ENCODE results near the gene ATF1.

ATF1 gene

GRCh38 chr12:50824914-50825313, 61.0 kb downstream of the ATF1 start:
- no peak overlapping the region for H2BK15ac ChIP-seq (ENCODE audit: low read depth, poor library complexity, severe bottlenecking)
- H3K9me3 ChIP-seq (ENCODE audit: control insufficient read depth, low read length) = no peaks in the 10 kb centered on the region
- no peak overlapping the region for H3K23ac ChIP-seq (ENCODE audit: low read length in 2 of 2)
- no peak overlapping the region for H3K18ac ChIP-seq (ENCODE audit: low read depth in 1 of 2, low read length in 2 of 2)
- H2BK120ac ChIP-seq (ENCODE audit: low read depth, low read length) = no peak overlapping the region
- no peak overlapping the region for H2BK12ac ChIP-seq (ENCODE audit: low read length in 2 of 2)
- H3K14ac ChIP-seq (ENCODE audit: low read length in 2 of 2) = no peak overlapping the region
- WGBS = 65% methylated on average over 3 of the region's 4 CpGs
- no peak overlapping the region for H4K91ac ChIP-seq (ENCODE audit: low read length)
- H3K9ac ChIP-seq (ENCODE audit: low read length) = peak overlapping the region; percentile 71
- DNase-seq = no peak
- peaks cover 4 to 12% of the 10 kb centered on the region in 2 experiments for H3K36me3 ChIP-seq (ENCODE audit: control insufficient read depth in 1 of 2, insufficient read depth in 2 of 2, low read depth in 1 of 2, low read length in 2 of 2)
- no peak overlapping the region for H2AFZ ChIP-seq (ENCODE audit: low read depth, low read length)
- no peaks in the 10 kb centered on the region for H3K79me1 ChIP-seq (replicated peaks; ENCODE audit: low read length, poor library complexity, severe bottlenecking)
- no peaks in the 10 kb centered on the region for H3K27me3 ChIP-seq (ENCODE audit: control insufficient read depth in 1 of 2, insufficient read depth in 1 of 2, low read length in 2 of 2)
- no peak overlapping the region for H2BK5ac ChIP-seq (ENCODE audit: low read depth, low read length, poor library complexity, severe bottlenecking)
- H3K4me3 ChIP-seq (ENCODE audit: insufficient read depth in 1 of 2, low read depth in 1 of 2, low read length in 2 of 2) = no peak overlapping the region
- no peak overlapping the region for H3K4ac ChIP-seq (ENCODE audit: low read depth in 1 of 2, low read length in 2 of 2)
- H3K4me1 ChIP-seq (ENCODE audit: control insufficient read depth, insufficient read depth, low read depth, low read length) = peaks cover 1% of the 10 kb centered on the region
- H2AK5ac ChIP-seq (ENCODE audit: low read length, severe bottlenecking) = no peak overlapping the region
- no peak overlapping the region for H4K8ac ChIP-seq (ENCODE audit: low read length)
- no peak overlapping the region for H3K4me2 ChIP-seq (ENCODE audit: low read length, poor library complexity, severe bottlenecking)
- H3K27ac ChIP-seq (ENCODE audit: low read length, poor library complexity, severe bottlenecking) = no peak overlapping the region

DNA sequence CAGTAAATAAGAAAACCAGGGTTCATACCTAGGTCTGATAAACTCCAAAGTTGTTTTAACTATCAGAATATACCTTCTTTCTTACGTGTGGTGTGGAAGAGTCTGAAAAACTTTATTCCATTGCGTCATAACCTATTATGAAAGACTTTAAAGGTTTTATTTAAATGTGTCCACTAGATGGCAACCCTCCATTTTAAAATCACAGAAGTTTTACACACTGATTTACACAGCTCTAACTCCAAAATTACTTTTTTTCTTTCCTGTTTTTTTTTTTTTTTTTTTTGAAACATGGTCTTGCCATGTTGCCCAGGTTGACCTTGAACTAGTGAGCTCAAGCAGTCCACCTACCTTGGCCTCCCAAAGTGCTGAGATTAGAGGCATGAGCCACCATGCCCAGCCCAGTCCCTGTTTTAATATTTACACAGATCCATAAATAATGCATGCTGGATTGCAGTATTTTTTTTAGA, 61.5 kb downstream of the ATF1 start:
- Histone ChIP-seq H2BK5ac (ENCODE audit: low read depth, low read length, poor library complexity, severe bottlenecking) (no peak overlapping the region), H3K9me3 (ENCODE audit: control insufficient read depth, low read length) (no peaks in the 10 kb centered on the region), H4K8ac (ENCODE audit: low read length) (no peak overlapping the region), H3K18ac (ENCODE audit: low read depth in 1 of 2, low read length in 2 of 2) (no peak overlapping the region), H3K9ac (ENCODE audit: low read length) (peak overlapping the region; percentile 71), H3K4me1 (ENCODE audit: control insufficient read depth, insufficient read depth, low read depth, low read length) (peaks cover 1% of the 10 kb centered on the region), H3K14ac (ENCODE audit: low read length in 2 of 2) (no peak overlapping the region), H2AK5ac (ENCODE audit: low read length, severe bottlenecking) (no peak overlapping the region), H3K36me3 (ENCODE audit: control insufficient read depth in 1 of 2, insufficient read depth in 2 of 2, low read depth in 1 of 2, low read length in 2 of 2) (peaks cover 4 to 8% of the 10 kb centered on the region in 2 experiments), H3K79me1 (replicated peaks; ENCODE audit: low read length, poor library complexity, severe bottlenecking) (no peaks in the 10 kb centered on the region), H3K4me3 (ENCODE audit: insufficient read depth in 1 of 2, low read depth in 1 of 2, low read length in 2 of 2) (no peak overlapping the region), H3K4me2 (ENCODE audit: low read length, poor library complexity, severe bottlenecking) (no peak overlapping the region), H2BK15ac (ENCODE audit: low read depth, poor library complexity, severe bottlenecking) (no peak overlapping the region), H3K4ac (ENCODE audit: low read depth in 1 of 2, low read length in 2 of 2) (no peak overlapping the region), H2BK120ac (ENCODE audit: low read depth, low read length) (no peak overlapping the region), H3K27ac (ENCODE audit: low read length, poor library complexity, severe bottlenecking) (no peak overlapping the region), H2AFZ (ENCODE audit: low read depth, low read length) (no peak overlapping the region), H3K27me3 (ENCODE audit: control insufficient read depth in 1 of 2, insufficient read depth in 1 of 2, low read length in 2 of 2) (no peaks in the 10 kb centered on the region), H2BK12ac (ENCODE audit: low read length in 2 of 2) (no peak overlapping the region), H3K23ac (ENCODE audit: low read length in 2 of 2) (no peak overlapping the region), H4K91ac (ENCODE audit: low read length) (no peak overlapping the region)
- DNase-seq = peak; percentile 82
- 50% methylated on average over 1 of the region's 2 CpGs for WGBS

- Histone ChIP-seq H3K9ac (ENCODE audit: low read length) (no peak overlapping the region), H3K27me3 (ENCODE audit: control insufficient read depth in 1 of 2, insufficient read depth in 1 of 2, low read length in 2 of 2) (no peaks in the 10 kb centered on the region), H3K4me3 (ENCODE audit: insufficient read depth in 1 of 2, low read depth in 1 of 2, low read length in 2 of 2) (no peak overlapping the region), H2BK5ac (ENCODE audit: low read depth, low read length, poor library complexity, severe bottlenecking) (no peak overlapping the region), H3K4ac (ENCODE audit: low read depth in 1 of 2, low read length in 2 of 2) (no peak overlapping the region), H3K36me3 (ENCODE audit: control insufficient read depth in 1 of 2, insufficient read depth in 2 of 2, low read depth in 1 of 2, low read length in 2 of 2) (no peaks in the 10 kb centered on the region), H2BK15ac (ENCODE audit: low read depth, poor library complexity, severe bottlenecking) (no peak overlapping the region), H3K79me1 (replicated peaks; ENCODE audit: low read length, poor library complexity, severe bottlenecking) (no peaks in the 10 kb centered on the region), H2AK5ac (ENCODE audit: low read length, severe bottlenecking) (no peak overlapping the region), H4K91ac (ENCODE audit: low read length) (no peak overlapping the region), H3K4me2 (ENCODE audit: low read length, poor library complexity, severe bottlenecking) (no peak overlapping the region), H3K27ac (ENCODE audit: low read length, poor library complexity, severe bottlenecking) (no peak overlapping the region), H4K8ac (ENCODE audit: low read length) (no peak overlapping the region), H2AFZ (ENCODE audit: low read depth, low read length) (no peak overlapping the region), H3K4me1 (ENCODE audit: control insufficient read depth, insufficient read depth, low read depth, low read length) (peaks cover 1% of the 10 kb centered on the region), H2BK120ac (ENCODE audit: low read depth, low read length) (no peak overlapping the region), H3K23ac (ENCODE audit: low read length in 2 of 2) (no peak overlapping the region), H3K14ac (ENCODE audit: low read length in 2 of 2) (no peak overlapping the region), H3K18ac (ENCODE audit: low read depth in 1 of 2, low read length in 2 of 2) (no peak overlapping the region), H2BK12ac (ENCODE audit: low read length in 2 of 2) (no peak overlapping the region), H3K9me3 (ENCODE audit: control insufficient read depth, low read length) (no peaks in the 10 kb centered on the region)
- DNase-seq = no peak
- 100% methylated on average over 1 of the region's 1 CpG for WGBS
Observed at GRCh38 chr12:50828121-50828520, 64.2 kb downstream of the ATF1 start.

GRCh38 chr12:50828886-50829285, 65.0 kb downstream of the ATF1 start:
- peaks cover 1% of the 10 kb centered on the region for H3K4me1 ChIP-seq (ENCODE audit: control insufficient read depth, insufficient read depth, low read depth, low read length)
- H3K4ac ChIP-seq (ENCODE audit: low read depth in 1 of 2, low read length in 2 of 2) = no peak overlapping the region
- no peak overlapping the region for H3K23ac ChIP-seq (ENCODE audit: low read length in 2 of 2)
- no peaks in the 10 kb centered on the region for H3K79me1 ChIP-seq (replicated peaks; ENCODE audit: low read length, poor library complexity, severe bottlenecking)
- no peak overlapping the region for H2BK15ac ChIP-seq (ENCODE audit: low read depth, poor library complexity, severe bottlenecking)
- DNase-seq = no peak
- no peak overlapping the region for H3K9ac ChIP-seq (ENCODE audit: low read length)
- no peaks in the 10 kb centered on the region for H3K27me3 ChIP-seq (ENCODE audit: control insufficient read depth in 1 of 2, insufficient read depth in 1 of 2, low read length in 2 of 2)
- no peak overlapping the region for H2BK12ac ChIP-seq (ENCODE audit: low read length in 2 of 2)
- H2BK120ac ChIP-seq (ENCODE audit: low read depth, low read length) = no peak overlapping the region
- H3K36me3 ChIP-seq (ENCODE audit: control insufficient read depth in 1 of 2, insufficient read depth in 2 of 2, low read depth in 1 of 2, low read length in 2 of 2) = no peaks in the 10 kb centered on the region
- H2AFZ ChIP-seq (ENCODE audit: low read depth, low read length) = no peak overlapping the region
- no peak overlapping the region for H3K27ac ChIP-seq (ENCODE audit: low read length, poor library complexity, severe bottlenecking)
- no peak overlapping the region for H4K8ac ChIP-seq (ENCODE audit: low read length)
- no peak overlapping the region for H3K18ac ChIP-seq (ENCODE audit: low read depth in 1 of 2, low read length in 2 of 2)
- WGBS = 100% methylated on average over 1 of the region's 2 CpGs
- no peak overlapping the region for H2BK5ac ChIP-seq (ENCODE audit: low read depth, low read length, poor library complexity, severe bottlenecking)
- H4K91ac ChIP-seq (ENCODE audit: low read length) = no peak overlapping the region
- peaks cover 3% of the 10 kb centered on the region for H3K9me3 ChIP-seq (ENCODE audit: control insufficient read depth, low read length)
- H3K4me2 ChIP-seq (ENCODE audit: low read length, poor library complexity, severe bottlenecking) = no peak overlapping the region
- no peak overlapping the region for H3K4me3 ChIP-seq (ENCODE audit: insufficient read depth in 1 of 2, low read depth in 1 of 2, low read length in 2 of 2)
- H2AK5ac ChIP-seq (ENCODE audit: low read length, severe bottlenecking) = no peak overlapping the region
- no peak overlapping the region for H3K14ac ChIP-seq (ENCODE audit: low read length in 2 of 2)
